Endothelial cell of umbilical vein (primary cell): Measurements from ENCODE around the gene BRPF1. TPM values are rescaled to one million over a fixed set of nuclear protein-coding genes. Genes with fewer than 3 reads are reported as not detected.

Experiments used
- BruUV-seq: library from RNA; stranded (reverse); fragments of 400-500 nt; replicated peaks from 2 replicates; lab custom pipeline; 2021; lab: Mats Ljungman, UMichigan
- CTCF ChIA-PET: fragments of 300-600, 350-600 bp; sonication (Branson Sonifier 250); formaldehyde crosslinking; loops from one replicate; lab custom pipeline; 2021; ENCODE audit warnings: antibody characterized with exemption, inconsistent platforms; lab: Charles Lee
- POLR2A ChIA-PET: fragments of 300-600, 350-600 bp; sonication (Branson Sonifier 250); formaldehyde crosslinking; loops from one replicate; lab custom pipeline; 2021; ENCODE audit warnings: antibody characterized with exemption, inconsistent platforms; lab: Charles Lee
- DNase-seq: peaks from one replicate; pipeline ENCODE4 v3.0.0-alpha.2; 2011; ENCODE audit warnings: low read depth, low spot score
- FAIRE-seq: peaks from 2 replicates; lab custom pipeline; 2011; peaks lifted over from hg19 to GRCh38; lab: Jason Lieb, UNC
- H2AFZ ChIP-seq: 2 replicates; pipeline ENCODE4 v1.6.0; 2012; ENCODE audit warnings: low read depth, low read length, control low read depth, inconsistent platforms
- H3K27ac ChIP-seq: 2 replicates; pipeline ENCODE4 v1.5.1; 2011; ENCODE audit warnings: low read depth, mild to moderate bottlenecking, control low read depth, low read length, moderate library complexity; ENCODE audit not compliant: insufficient read depth
- H3K27me3 ChIP-seq, 2 experiments: 2 replicates each; pipeline versions ENCODE4 v1.6.0 to v1.6.1; 2011; ENCODE audit warnings: low read length in 2 of 2, mixed read lengths in 1 of 2; ENCODE audit not compliant: control insufficient read depth in 2 of 2, insufficient read depth in 2 of 2
- H3K36me3 ChIP-seq, 2 experiments: 2 replicates in 1 of 2; 3 replicates in 1 of 2; pipeline ENCODE4 v1.5.1; 2011; ENCODE audit warnings: low read length in 2 of 2, mild to moderate bottlenecking in 1 of 2, moderate library complexity in 1 of 2; ENCODE audit not compliant: control insufficient read depth in 2 of 2, insufficient read depth in 2 of 2; ENCODE audit errors: extremely low read depth in 1 of 2
- H3K4me1 ChIP-seq: 3 replicates; pipeline ENCODE4 v1.5.1; 2011; ENCODE audit warnings: mild to moderate bottlenecking, low read length; ENCODE audit not compliant: control insufficient read depth, insufficient read depth; ENCODE audit errors: extremely low read depth
- H3K4me2 ChIP-seq: 2 replicates; pipeline ENCODE4 v1.6.1; 2011; ENCODE audit warnings: low read length, control low read depth, mixed read lengths; ENCODE audit not compliant: insufficient read depth
- H3K4me3 ChIP-seq, 3 experiments: fragments of 200-600 bp in 1 of 3; sonication (generic), shearing (Covaris generic) in 1 of 3; replicated peaks in 1 of 3; 2 replicates each; pipeline ENCODE4 v1.5.1; 2011 to 2016; ENCODE audit warnings: control low read depth in 3 of 3, low read length in 3 of 3, mild to moderate bottlenecking in 2 of 3, inconsistent platforms in 1 of 3, low read depth in 1 of 3, moderate library complexity in 1 of 3; ENCODE audit not compliant: insufficient read depth in 1 of 3
- H3K79me2 ChIP-seq: 2 replicates; pipeline ENCODE4 v1.6.0; 2012; ENCODE audit warnings: low read length, inconsistent platforms; ENCODE audit not compliant: control insufficient read depth, insufficient read depth
- H3K9ac ChIP-seq: replicated peaks from 2 replicates; pipeline ENCODE3; 2011; ENCODE audit warnings: low read length, control low read depth; ENCODE audit not compliant: insufficient read depth; ENCODE audit errors: extremely low read depth
- H3K9me1 ChIP-seq: replicated peaks from 3 replicates; pipeline ENCODE4 v1.6.0; 2011; ENCODE audit warnings: mild to moderate bottlenecking, low read length; ENCODE audit not compliant: control insufficient read depth, insufficient read depth; ENCODE audit errors: extremely low read depth
- H3K9me3 ChIP-seq: replicated peaks from 2 replicates; pipeline ENCODE4 v1.5.1; 2012; ENCODE audit warnings: low read length, inconsistent platforms; ENCODE audit not compliant: control insufficient read depth, insufficient read depth
- H4K20me1 ChIP-seq: replicated peaks from 2 replicates; pipeline ENCODE3; 2011; ENCODE audit warnings: mild to moderate bottlenecking, low read length; ENCODE audit not compliant: control insufficient read depth, insufficient read depth; ENCODE audit errors: extremely low read depth
- CTCF ChIP-seq, 2 donors: IDR thresholded peaks; 1 replicate in 1 of 2; 2 replicates in 1 of 2; pipeline ENCODE4 v1.5.1; 2011; ENCODE audit warnings: low read length in 2 of 2, mild to moderate bottlenecking in 2 of 2, moderate library complexity in 2 of 2, control low read depth in 1 of 2, inconsistent platforms in 1 of 2, low read depth in 1 of 2; ENCODE audit not compliant: insufficient read depth in 1 of 2; ENCODE audit errors: extremely low read depth in 1 of 2
- FOS ChIP-seq: IDR thresholded peaks from 2 replicates; pipeline ENCODE4 v1.6.1; 2011; ENCODE audit warnings: mild to moderate bottlenecking, low read length, moderate library complexity, borderline replicate concordance; ENCODE audit not compliant: insufficient read depth
- JUN ChIP-seq: IDR thresholded peaks from 2 replicates; pipeline ENCODE4 v1.6.1; 2011; ENCODE audit warnings: borderline replicate concordance, low read depth; ENCODE audit not compliant: insufficient read length, insufficient read depth
- MAX ChIP-seq: IDR thresholded peaks from 2 replicates; pipeline ENCODE4 v1.6.1; 2011; ENCODE audit not compliant: insufficient read depth, insufficient read length
- MYC ChIP-seq: IDR thresholded peaks from one replicate; pipeline ENCODE4 v1.6.1; 2011; ENCODE audit warnings: mild to moderate bottlenecking, low read depth, low read length
- POLR2A ChIP-seq: IDR thresholded peaks from 2 replicates; pipeline ENCODE4 v1.6.1; 2012; ENCODE audit warnings: low read depth, mild to moderate bottlenecking, control low read depth, low read length
- POLR2AphosphoS5 ChIP-seq: IDR thresholded peaks from 2 replicates; pipeline ENCODE4 v1.6.1; 2012; ENCODE audit warnings: low read depth, mild to moderate bottlenecking, control low read depth, low read length, moderate library complexity; ENCODE audit not compliant: insufficient read depth
- dilution Hi-C: fragments of 300-500 bp; cut with MboI; formaldehyde crosslinking; loops from one replicate; pipeline ENCODE4 v1.15.0; 2019; ENCODE audit warnings: low sequenced_read_pairs; ENCODE audit not compliant: extremely low pct_ligation_motif_present
- intact Hi-C: fragments of 100-400 bp; cut with micrococcal nuclease; formaldehyde crosslinking; loops from one replicate; pipeline ENCODE4 v1.10.0; 2022
- polyA plus RNA-seq, 4 experiments: library from polyadenylated mRNA; depleted of rRNA in 3 of 4; stranded (reverse) in 3 of 4; unstranded in 1 of 4; fragments of >200 nt; gene quantifications; 2 replicates each; pipeline versions ENCODE4 v1.2.1 to v1.2.3, GENCODE V29; 2011 to 2012; ENCODE audit warnings: missing spikeins in 1 of 4
- total RNA-seq: library from RNA; stranded (reverse); gene quantifications from 2 replicates; pipeline ENCODE4 v1.2.3, GENCODE V29; 2021

The BRPF1 gene
- total and polyA plus RNA-seq, 2 donors (not counting 3 experiments of a cell fraction or from before 2014, with no cell fraction given) = 12.5 to 26.2 TPM

DNA sequence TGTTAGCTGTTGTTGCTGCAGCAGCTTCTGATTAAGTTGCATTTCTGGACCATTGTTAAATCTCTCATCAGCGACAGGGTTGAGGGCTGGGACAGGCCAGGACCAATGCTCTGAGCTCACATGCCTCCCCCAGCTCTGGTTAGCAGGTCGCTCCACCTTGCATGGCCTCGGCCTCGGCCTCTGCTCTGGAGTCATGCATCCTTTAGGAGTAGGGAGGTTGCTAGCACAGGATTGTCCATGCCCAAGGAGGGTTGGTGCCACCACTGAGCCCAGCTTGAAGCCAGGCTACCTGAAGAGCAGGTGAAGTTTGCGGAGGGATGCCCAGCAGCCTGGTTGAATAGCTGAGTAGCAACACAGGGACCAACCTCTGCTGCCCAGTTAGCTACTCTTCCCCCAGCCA lies 39.1 kb upstream of the BRPF1 start:
- H3K4me1 ChIP-seq = no peaks in the 10 kb centered on the region
- no peak for FAIRE-seq
- TF ChIP-seq POLR2A (no peak), MAX (no peak), MYC (no peak), POLR2AphosphoS5 (no peak), CTCF (IDR thresholded peaks at IDR 0.05; ENCODE audit: extremely low read depth in 1 of 2, insufficient read depth in 1 of 2, low read depth in 1 of 2, low read length in 2 of 2) (no peak), FOS (no peak), JUN (no peak)
- ChIA-PET CTCF (no interaction called here), POLR2A (no interaction called here)
- no peaks in the 10 kb centered on the region for H3K9me3 ChIP-seq
- dilution Hi-C loops (no loop called here), intact Hi-C loops (no loop called here)
- no peaks in the 10 kb centered on the region for H3K9me1 ChIP-seq
- no peak overlapping the region for H3K4me2 ChIP-seq
- no peak overlapping the region for H3K9ac ChIP-seq
- BruUV-seq = no TSS peak
- H3K27ac ChIP-seq = no peak overlapping the region
- no peaks in the 10 kb centered on the region for H4K20me1 ChIP-seq
- H2AFZ ChIP-seq = no peak overlapping the region
- no peak overlapping the region for H3K4me3 ChIP-seq
- peaks cover 2 to 62% of the 10 kb centered on the region in 2 experiments for H3K36me3 ChIP-seq
- no peaks in the 10 kb centered on the region for H3K27me3 ChIP-seq
- H3K79me2 ChIP-seq = no peaks in the 10 kb centered on the region
- DNase-seq = no peak
